Measurements from ENCODE around the gene DDHD1. TPM values are rescaled to one million over a fixed set of nuclear protein-coding genes. Genes with fewer than 3 reads are reported as not detected.

DDHD1 gene
- total RNA-seq, 1 donor from 2014 or later: 5.3 TPM

- TF ChIP-seq, protein P1, sequence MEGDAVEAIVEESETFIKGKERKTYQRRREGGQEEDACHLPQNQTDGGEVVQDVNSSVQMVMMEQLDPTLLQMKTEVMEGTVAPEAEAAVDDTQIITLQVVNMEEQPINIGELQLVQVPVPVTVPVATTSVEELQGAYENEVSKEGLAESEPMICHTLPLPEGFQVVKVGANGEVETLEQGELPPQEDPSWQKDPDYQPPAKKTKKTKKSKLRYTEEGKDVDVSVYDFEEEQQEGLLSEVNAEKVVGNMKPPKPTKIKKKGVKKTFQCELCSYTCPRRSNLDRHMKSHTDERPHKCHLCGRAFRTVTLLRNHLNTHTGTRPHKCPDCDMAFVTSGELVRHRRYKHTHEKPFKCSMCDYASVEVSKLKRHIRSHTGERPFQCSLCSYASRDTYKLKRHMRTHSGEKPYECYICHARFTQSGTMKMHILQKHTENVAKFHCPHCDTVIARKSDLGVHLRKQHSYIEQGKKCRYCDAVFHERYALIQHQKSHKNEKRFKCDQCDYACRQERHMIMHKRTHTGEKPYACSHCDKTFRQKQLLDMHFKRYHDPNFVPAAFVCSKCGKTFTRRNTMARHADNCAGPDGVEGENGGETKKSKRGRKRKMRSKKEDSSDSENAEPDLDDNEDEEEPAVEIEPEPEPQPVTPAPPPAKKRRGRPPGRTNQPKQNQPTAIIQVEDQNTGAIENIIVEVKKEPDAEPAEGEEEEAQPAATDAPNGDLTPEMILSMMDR (IDR thresholded peaks at IDR 0.05; ENCODE audit: insufficient read depth, low read length, severe bottlenecking): no peak
- H3K4me3 ChIP-seq (ENCODE audit: low read depth, low read length): no peak overlapping the region
- H3K36me3 ChIP-seq (ENCODE audit: control insufficient read depth, insufficient read depth, low read length): no peaks in the 10 kb centered on the region
- DNase-seq (ENCODE audit: low read depth) (no peak), FAIRE-seq (no peak)
- H3K27me3 ChIP-seq (ENCODE audit: control insufficient read depth, insufficient read depth, low read length): no peaks in the 10 kb centered on the region
Measured at GRCh38 chr14:53038629-53039028, 114.5 kb downstream of the DDHD1 start.

DNA sequence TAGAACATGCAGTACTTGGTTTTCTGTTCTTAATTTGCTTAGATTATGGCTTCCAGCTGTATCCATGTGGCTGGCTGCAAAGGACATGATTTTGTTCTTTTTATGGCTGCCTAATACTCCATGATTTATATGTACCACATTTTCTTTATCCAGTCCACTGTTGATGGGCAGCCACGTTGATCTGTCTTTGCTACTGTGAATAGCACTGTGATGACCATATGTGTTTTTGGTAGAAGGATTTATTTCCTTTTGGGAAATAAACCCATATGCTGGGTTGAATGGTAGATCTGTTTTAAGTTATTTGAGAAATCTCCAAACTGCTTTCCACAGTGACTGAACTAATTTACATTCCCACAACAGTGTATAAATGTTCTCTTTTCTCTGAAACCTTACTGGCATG, 116.1 kb downstream of the DDHD1 start:
- TF ChIP-seq, protein P1 (IDR thresholded peaks at IDR 0.05; ENCODE audit: insufficient read depth, low read length, severe bottlenecking): no peak
- H3K27me3 ChIP-seq (ENCODE audit: control insufficient read depth, insufficient read depth, low read length): no peaks in the 10 kb centered on the region
- H3K4me3 ChIP-seq (ENCODE audit: low read depth, low read length): no peak overlapping the region
- no peak for DNase-seq (ENCODE audit: low read depth)
- FAIRE-seq: no peak
- H3K36me3 ChIP-seq (ENCODE audit: control insufficient read depth, insufficient read depth, low read length): no peaks in the 10 kb centered on the region

DNA sequence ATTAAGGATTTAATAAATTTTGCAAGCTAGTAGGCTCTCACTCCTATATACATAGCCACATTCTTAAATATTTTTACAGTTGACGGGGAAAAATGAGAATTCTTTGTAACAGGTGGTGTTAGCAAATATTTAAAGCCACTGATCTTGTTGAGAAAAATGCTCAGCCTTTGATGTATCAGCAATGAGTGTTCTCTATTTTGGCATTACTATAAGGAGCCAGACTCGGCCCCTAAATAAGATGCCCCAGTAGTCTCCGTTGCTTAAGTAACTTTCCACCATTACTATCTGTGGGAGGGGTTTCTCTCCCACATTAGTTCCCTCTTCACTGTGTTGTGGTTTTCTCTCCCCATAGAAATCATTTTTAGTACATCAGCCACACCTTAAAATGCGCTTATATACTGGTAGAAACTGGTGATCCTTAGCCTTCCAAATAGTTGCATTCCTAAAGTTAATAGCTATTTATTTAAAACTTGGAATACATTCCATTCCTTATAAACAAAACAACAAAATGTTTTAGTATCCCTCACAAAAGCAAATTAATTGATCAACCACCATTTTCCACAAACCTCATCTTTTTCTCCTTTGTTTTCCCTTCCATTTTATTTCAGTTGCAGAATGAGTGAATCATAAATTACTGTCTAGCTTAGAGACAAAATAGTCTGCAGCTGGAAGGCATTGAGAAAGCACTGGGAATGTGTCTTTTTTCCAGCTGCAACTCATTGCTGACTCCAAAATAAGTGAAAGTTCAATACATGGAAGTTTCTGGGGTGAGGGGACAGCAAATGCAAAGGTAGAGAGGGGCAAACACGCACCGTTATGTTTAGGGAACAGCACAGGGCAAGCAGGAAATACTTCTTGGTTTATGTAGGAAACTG, 117.5 kb downstream of the DDHD1 start:
- H3K36me3 ChIP-seq (ENCODE audit: control insufficient read depth, insufficient read depth, low read length): no peaks in the 10 kb centered on the region
- FAIRE-seq (no peak), DNase-seq (ENCODE audit: low read depth) (no peak)
- H3K27me3 ChIP-seq (ENCODE audit: control insufficient read depth, insufficient read depth, low read length): no peaks in the 10 kb centered on the region
- TF ChIP-seq, protein P1 (IDR thresholded peaks at IDR 0.05; ENCODE audit: insufficient read depth, low read length, severe bottlenecking): no peak
- H3K4me3 ChIP-seq (ENCODE audit: low read depth, low read length): no peak overlapping the region

GRCh38 chr14:53034688-53035230, 118.4 kb downstream of the DDHD1 start:
- no peak overlapping the region for H3K4me3 ChIP-seq (ENCODE audit: low read depth, low read length)
- no peak for FAIRE-seq
- no peaks in the 10 kb centered on the region for H3K36me3 ChIP-seq (ENCODE audit: control insufficient read depth, insufficient read depth, low read length)
- TF ChIP-seq, protein P1 (IDR thresholded peaks at IDR 0.05; ENCODE audit: insufficient read depth, low read length, severe bottlenecking): no peak
- H3K27me3 ChIP-seq (ENCODE audit: control insufficient read depth, insufficient read depth, low read length): no peaks in the 10 kb centered on the region
- no peak for DNase-seq (ENCODE audit: low read depth)

DNA sequence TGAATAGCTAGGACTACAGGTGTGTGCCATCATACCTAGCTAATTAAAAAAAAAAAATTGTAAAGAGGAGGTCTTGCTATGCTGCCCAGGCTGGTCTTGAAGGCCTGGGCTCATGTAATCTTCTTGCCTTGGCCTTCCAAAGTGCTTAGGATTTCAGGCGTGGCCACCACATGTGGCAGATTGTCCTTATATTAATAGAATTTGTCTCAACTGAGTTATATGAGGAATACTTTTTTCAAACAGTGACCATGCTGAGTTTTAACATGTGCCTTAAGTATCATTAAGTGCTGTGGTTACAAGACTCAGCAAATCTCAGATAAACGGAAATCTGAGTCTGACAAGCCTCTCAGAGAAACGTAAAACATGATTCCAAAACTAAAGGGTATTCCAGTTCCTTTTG, 119.1 kb downstream of the DDHD1 start:
- FAIRE-seq: no peak
- H3K36me3 ChIP-seq (ENCODE audit: control insufficient read depth, insufficient read depth, low read length): no peaks in the 10 kb centered on the region
- DNase-seq (ENCODE audit: low read depth): no peak
- H3K4me3 ChIP-seq (ENCODE audit: low read depth, low read length): no peak overlapping the region
- TF ChIP-seq, protein P1 (IDR thresholded peaks at IDR 0.05; ENCODE audit: insufficient read depth, low read length, severe bottlenecking): no peak
- no peaks in the 10 kb centered on the region for H3K27me3 ChIP-seq (ENCODE audit: control insufficient read depth, insufficient read depth, low read length)
